Astrocyte of the cerebellum (primary cell): ENCODE measurements around the gene KCTD4.

Experiments used
- DNase-seq: peaks from one replicate; pipeline ENCODE4 v3.0.0-alpha.2; 2011; ENCODE audit warnings: low read depth
- H3K4me3 ChIP-seq: 2 replicates; pipeline ENCODE4 v1.5.1; 2011; ENCODE audit warnings: mild to moderate bottlenecking, low read depth, low read length, moderate library complexity
- in situ Hi-C: cut with HindIII; loops from 2 replicates; pipeline ENCODE4 v1.10.0; 2017; ENCODE audit warnings: low sequenced_read_pairs
- TF ChIP-seq, protein P1 (sequence below): IDR thresholded peaks from 2 replicates; pipeline ENCODE4 v1.5.1; 2012; ENCODE audit warnings: low read length, low read depth, moderate library complexity, mild to moderate bottlenecking; ENCODE audit errors: missing control alignments

Gene KCTD4

DNA sequence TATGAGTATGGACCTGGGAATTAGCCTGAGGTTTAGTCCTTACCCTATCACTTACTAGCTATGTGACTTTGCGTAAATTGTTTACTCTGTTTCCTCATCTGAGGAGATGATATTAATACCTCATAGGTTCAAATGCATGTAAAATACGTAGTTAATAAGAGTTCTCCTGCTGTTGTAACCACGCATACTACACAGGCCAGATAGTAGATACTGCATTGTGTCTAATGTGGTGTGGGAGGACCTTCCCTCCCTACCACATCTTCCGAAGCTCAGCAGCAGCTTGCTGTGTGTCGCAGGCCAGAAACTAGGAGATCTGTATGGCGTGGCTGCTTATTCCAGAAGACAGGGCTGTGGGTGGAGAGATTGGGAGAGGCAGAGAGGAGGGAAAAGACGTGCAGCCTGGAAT is 57.5 kb downstream of the KCTD4 start:
- DNase-seq: no peak
- H3K4me3 ChIP-seq: no peak overlapping the region
- in situ Hi-C loops: no loop called here
- TF ChIP-seq, protein P1, sequence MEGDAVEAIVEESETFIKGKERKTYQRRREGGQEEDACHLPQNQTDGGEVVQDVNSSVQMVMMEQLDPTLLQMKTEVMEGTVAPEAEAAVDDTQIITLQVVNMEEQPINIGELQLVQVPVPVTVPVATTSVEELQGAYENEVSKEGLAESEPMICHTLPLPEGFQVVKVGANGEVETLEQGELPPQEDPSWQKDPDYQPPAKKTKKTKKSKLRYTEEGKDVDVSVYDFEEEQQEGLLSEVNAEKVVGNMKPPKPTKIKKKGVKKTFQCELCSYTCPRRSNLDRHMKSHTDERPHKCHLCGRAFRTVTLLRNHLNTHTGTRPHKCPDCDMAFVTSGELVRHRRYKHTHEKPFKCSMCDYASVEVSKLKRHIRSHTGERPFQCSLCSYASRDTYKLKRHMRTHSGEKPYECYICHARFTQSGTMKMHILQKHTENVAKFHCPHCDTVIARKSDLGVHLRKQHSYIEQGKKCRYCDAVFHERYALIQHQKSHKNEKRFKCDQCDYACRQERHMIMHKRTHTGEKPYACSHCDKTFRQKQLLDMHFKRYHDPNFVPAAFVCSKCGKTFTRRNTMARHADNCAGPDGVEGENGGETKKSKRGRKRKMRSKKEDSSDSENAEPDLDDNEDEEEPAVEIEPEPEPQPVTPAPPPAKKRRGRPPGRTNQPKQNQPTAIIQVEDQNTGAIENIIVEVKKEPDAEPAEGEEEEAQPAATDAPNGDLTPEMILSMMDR: no peak
